Type B pancreatic cell (in vitro differentiated cells): ENCODE data around the gene C18orf32. TPM values are rescaled to one million over a fixed set of nuclear protein-coding genes. Genes with fewer than 3 reads are reported as not detected.

ENCODE experiments used
- DNase-seq: peaks from one replicate; pipeline ENCODE4 v3.0.0; 2021; ENCODE audit warnings: mixed read lengths; ENCODE audit not compliant: unreplicated experiment; ENCODE audit errors: extremely low spot score
- H3K27ac Mint-ChIP-seq: 2 replicates; pipeline ENCODE4 v1.8.0; 2021; ENCODE audit warnings: mild to moderate bottlenecking, mixed read lengths
- H3K27me3 Mint-ChIP-seq: 2 replicates; pipeline ENCODE4 v1.8.0; 2021; ENCODE audit warnings: mixed read lengths
- H3K36me3 Mint-ChIP-seq: 2 replicates; pipeline ENCODE4 v1.8.0; 2021; ENCODE audit warnings: mixed read lengths
- H3K4me1 Mint-ChIP-seq: one replicate; pipeline ENCODE4 v1.8.0; 2021; ENCODE audit warnings: mixed read lengths; ENCODE audit not compliant: unreplicated experiment
- H3K4me3 Mint-ChIP-seq: 2 replicates; pipeline ENCODE4 v1.8.0; 2021; ENCODE audit warnings: mild to moderate bottlenecking, mixed read lengths
- H3K9me3 Mint-ChIP-seq: 2 replicates; pipeline ENCODE4 v1.8.0; 2021; ENCODE audit warnings: mixed read lengths
- CTCF ChIP-seq: fragments of 200-600 bp; sonication (generic); conservative IDR thresholded peaks from 2 replicates; pipeline ENCODE4 v1.5.0; 2021; ENCODE audit warnings: antibody characterized with exemption, mild to moderate bottlenecking
- total RNA-seq: library from RNA; stranded (reverse); gene quantifications from 2 replicates; pipeline ENCODE4 v1.2.1, GENCODE V29; 2021; ENCODE audit warnings: low replicate concordance

Gene C18orf32
- total RNA-seq, 1 donor from 2014 or later = 42.1 TPM

GRCh38 chr18:49447810-49448745, 39.0 kb downstream of the C18orf32 start:
- Mint-ChIP-seq H3K27ac (no peak overlapping the region), H3K4me1 (no peaks in the 10 kb centered on the region), H3K4me3 (no peak overlapping the region), H3K36me3 (peaks cover 32% of the 10 kb centered on the region), H3K27me3 (no peaks in the 10 kb centered on the region), H3K9me3 (peaks cover 16% of the 10 kb centered on the region)
- DNase-seq = no peak
- peak; percentile 75 for TF ChIP-seq CTCF

GRCh38 chr18:49446481-49446880, 40.6 kb downstream of the C18orf32 start:
- peaks cover 28% of the 10 kb centered on the region for H3K36me3 Mint-ChIP-seq
- no peak overlapping the region for H3K27ac Mint-ChIP-seq
- peaks cover 11% of the 10 kb centered on the region for H3K9me3 Mint-ChIP-seq
- H3K4me1 Mint-ChIP-seq = no peaks in the 10 kb centered on the region
- DNase-seq = no peak
- no peak overlapping the region for H3K4me3 Mint-ChIP-seq
- no peaks in the 10 kb centered on the region for H3K27me3 Mint-ChIP-seq
- TF ChIP-seq CTCF = no peak

- peaks cover 30% of the 10 kb centered on the region for H3K36me3 Mint-ChIP-seq
- TF ChIP-seq CTCF = no peak
- peaks cover 14% of the 10 kb centered on the region for H3K9me3 Mint-ChIP-seq
- H3K27ac Mint-ChIP-seq = no peak overlapping the region
- no peak overlapping the region for H3K4me3 Mint-ChIP-seq
- DNase-seq = no peak
- H3K27me3 Mint-ChIP-seq = no peaks in the 10 kb centered on the region
- H3K4me1 Mint-ChIP-seq = no peaks in the 10 kb centered on the region
These were observed 42.5 kb downstream of the C18orf32 start for GRCh38 chr18:49444581-49444980.

- no peak for DNase-seq
- Mint-ChIP-seq H3K4me3 (no peak overlapping the region), H3K4me1 (no peaks in the 10 kb centered on the region), H3K27ac (no peak overlapping the region), H3K36me3 (peaks cover 27% of the 10 kb centered on the region), H3K27me3 (no peaks in the 10 kb centered on the region), H3K9me3 (peaks cover 10% of the 10 kb centered on the region)
- TF ChIP-seq CTCF = no peak
These were observed 43.2 kb downstream of the C18orf32 start for GRCh38 chr18:49443837-49444236.

- Mint-ChIP-seq H3K9me3 (peaks cover 10% of the 10 kb centered on the region), H3K27ac (no peak overlapping the region), H3K4me1 (no peaks in the 10 kb centered on the region), H3K4me3 (no peak overlapping the region), H3K27me3 (no peaks in the 10 kb centered on the region), H3K36me3 (peaks cover 10% of the 10 kb centered on the region)
- no peak for TF ChIP-seq CTCF
- DNase-seq = no peak
These were observed 45.6 kb downstream of the C18orf32 start for GRCh38 chr18:49441338-49441938.
